GM12878 (cell line): ENCODE measurements around the gene THSD8. TPM values are rescaled to one million over a fixed set of nuclear protein-coding genes. Genes with fewer than 3 reads are reported as not detected.

Experiments used
- CUX1 ChIP-seq: IDR thresholded peaks from 2 replicates; pipeline ENCODE4 v1.6.1; 2012; ENCODE audit warnings: improper control_type of control experiment, low read depth, low read length; ENCODE audit not compliant: insufficient replicate concordance
- GATAD2B ChIP-seq: fragments of 450-650 bp; conservative IDR thresholded peaks from 2 replicates; pipeline ENCODE4 v1.6.1; 2017; ENCODE audit warnings: low read depth, mild to moderate bottlenecking, moderate library complexity
- HDGF ChIP-seq: fragments of 450-650 bp; IDR thresholded peaks from 2 replicates; pipeline ENCODE4 v1.6.1; 2016; ENCODE audit warnings: antibody characterized with exemption
- IRF5 ChIP-seq: fragments of 450-650 bp; IDR thresholded peaks from 2 replicates; pipeline ENCODE4 v1.6.1; 2017; ENCODE audit warnings: borderline replicate concordance
- JUNB ChIP-seq: IDR thresholded peaks from 2 replicates; pipeline ENCODE4 v1.6.1; 2016; ENCODE audit warnings: antibody characterized with exemption, mild to moderate bottlenecking
- MTA2 ChIP-seq: fragments of 450-650 bp; IDR thresholded peaks from 2 replicates; pipeline ENCODE4 v1.6.1; 2016; ENCODE audit warnings: low read depth, mild to moderate bottlenecking, moderate library complexity
- NFXL1 ChIP-seq: fragments of 450-650 bp; IDR thresholded peaks from 2 replicates; pipeline ENCODE4 v1.6.1; 2017; ENCODE audit warnings: antibody characterized with exemption, mild to moderate bottlenecking, borderline replicate concordance
- PKNOX1 ChIP-seq: fragments of 450-650 bp; IDR thresholded peaks from 2 replicates; pipeline ENCODE4 v1.6.1; 2016; ENCODE audit warnings: mild to moderate bottlenecking
- RAD51 ChIP-seq: fragments of 450-650 bp; IDR thresholded peaks from 2 replicates; pipeline ENCODE4 v1.6.1; 2016; ENCODE audit warnings: moderate library complexity, mild to moderate bottlenecking, inconsistent platforms
- SKIL ChIP-seq: fragments of 450-650 bp; IDR thresholded peaks from 2 replicates; pipeline ENCODE4 v1.6.1; 2017; ENCODE audit warnings: mild to moderate bottlenecking, low read depth, inconsistent platforms; ENCODE audit not compliant: poor library complexity, severe bottlenecking
- SMAD1 ChIP-seq: fragments of 450-650 bp; IDR thresholded peaks from 2 replicates; pipeline ENCODE4 v1.6.1; 2018; ENCODE audit warnings: mild to moderate bottlenecking, low read depth; ENCODE audit not compliant: partially characterized antibody
- SMARCA5 ChIP-seq: fragments of 450-650 bp; IDR thresholded peaks from 2 replicates; pipeline ENCODE4 v1.6.1; 2017; ENCODE audit warnings: mild to moderate bottlenecking
- SPI1 ChIP-seq: IDR thresholded peaks from 2 replicates; pipeline ENCODE4 v1.6.1; 2011; ENCODE audit warnings: low read depth, mild to moderate bottlenecking, low read length, moderate library complexity, borderline replicate concordance; ENCODE audit not compliant: insufficient read depth
- ZBTB40 ChIP-seq: fragments of 450-650 bp; IDR thresholded peaks from 2 replicates; pipeline ENCODE4 v1.6.1; 2016; ENCODE audit warnings: mild to moderate bottlenecking, moderate library complexity, borderline replicate concordance
- polyA plus RNA-seq, 11 experiments: library from polyadenylated mRNA; depleted of rRNA in 4 of 11; unstranded in 6 of 11; stranded (reverse) in 5 of 11; fragments of >200 nt; fragmentation: Nextera tagmentation in 4 of 11; fragmentation: Illumina TruSeq in 1 of 11; extraction: Ambion mirVana in 4 of 11; extraction: Trizol in 1 of 11; gene quantifications; 1 replicate in 1 of 11; 2 replicates in 10 of 11; pipeline versions ENCODE4 v1.2.1 to v1.2.3, GENCODE V29; 2011 to 2016; ENCODE audit warnings: inconsistent platforms in 2 of 11, missing spikeins in 2 of 11, low read depth in 1 of 11
- total RNA-seq, 4 experiments: library from RNA; depleted of rRNA in 3 of 4; stranded (reverse); fragments of >200 nt in 3 of 4; fragmentation: Illumina TruSeq in 1 of 4; extraction: Trizol in 1 of 4; gene quantifications; 2 replicates each; pipeline versions ENCODE4 v1.2.1 to v1.2.3, GENCODE V29; 2013 to 2021

THSD8 gene
- total and polyA plus RNA-seq, 10 of the 15 experiments (the other 5 are each of a cell fraction or from before 2014, with no cell fraction given): 0.24 to 32.3 (median 21.3) TPM; not detected in 2

- no peak for TF ChIP-seq CUX1
- TF ChIP-seq ZBTB40: no peak
- peak; percentile 50 for TF ChIP-seq SKIL
- TF ChIP-seq GATAD2B: no peak
- TF ChIP-seq SMAD1: peak; percentile 75
- TF ChIP-seq PKNOX1: peak; percentile 94
- TF ChIP-seq MTA2: peak; percentile 84
- TF ChIP-seq SPI1: no peak
- TF ChIP-seq RAD51: peak; percentile 37; the same call in 1 of the 2 replicates
- no peak for TF ChIP-seq NFXL1
- TF ChIP-seq JUNB: no peak
- peak; percentile 95 for TF ChIP-seq HDGF
- peak; percentile 88; the same call in 1 of the 2 replicates for TF ChIP-seq SMARCA5
- peak; percentile 44; the same call in 1 of the 2 replicates for TF ChIP-seq IRF5
- TF ChIP-seq, all 136 proteins: peak for 13
These were observed 19.8 kb upstream of the THSD8 start (continued) for GRCh38 chr19:12782174-12782423.
